ENCODE data around the gene SRPK3. TPM values are rescaled to one million over a fixed set of nuclear protein-coding genes. Genes with fewer than 3 reads are reported as not detected.

Gene SRPK3
- total RNA-seq, 1 experiment from 2014 or later, result 0.14 TPM

DNA sequence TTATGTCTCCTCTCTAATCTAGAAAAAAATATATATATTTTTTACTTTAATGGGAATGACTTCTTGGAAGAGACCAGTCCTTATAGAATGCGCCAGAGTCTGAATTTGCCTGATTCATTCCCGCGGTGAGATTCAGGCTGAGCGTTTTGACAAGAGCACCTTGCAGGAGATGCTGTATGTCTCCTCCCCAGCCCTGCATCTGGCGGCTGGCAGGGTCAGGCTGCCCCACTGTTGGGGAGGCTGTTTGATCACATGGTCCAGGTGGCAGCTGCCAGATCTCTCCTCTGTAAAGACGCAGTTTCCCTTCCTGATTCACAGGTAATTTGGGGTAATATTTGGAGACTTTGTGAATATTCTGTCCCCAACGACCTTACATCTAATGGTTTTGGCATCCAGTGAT lies 39.8 kb downstream of the SRPK3 start:
- H3K9me3 Mint-ChIP-seq (ENCODE audit: low read depth, unreplicated experiment), result no peaks in the 10 kb centered on the region
- peaks cover 3% of the 10 kb centered on the region for H3K36me3 Mint-ChIP-seq (ENCODE audit: insufficient read depth, unreplicated experiment)
- H3K27me3 Mint-ChIP-seq (ENCODE audit: unreplicated experiment), result peaks cover 71% of the 10 kb centered on the region
- no peak for TF ChIP-seq CTCF (IDR thresholded peaks at IDR 0.05; ENCODE audit: unreplicated experiment)
- no peak for DNase-seq
- H3K4me3 Mint-ChIP-seq (ENCODE audit: low read depth, unreplicated experiment), result no peak overlapping the region
- CTCF ChIA-PET, result no interaction called here
- intact Hi-C loops (cut with micrococcal nuclease; ENCODE audit: unreplicated experiment), result no loop called here
- no peak overlapping the region for H3K27ac Mint-ChIP-seq (ENCODE audit: unreplicated experiment)
- no peaks in the 10 kb centered on the region for H3K4me1 Mint-ChIP-seq (ENCODE audit: low read depth, unreplicated experiment)
- BruUV-seq (replicated peaks), result no TSS peak

DNA sequence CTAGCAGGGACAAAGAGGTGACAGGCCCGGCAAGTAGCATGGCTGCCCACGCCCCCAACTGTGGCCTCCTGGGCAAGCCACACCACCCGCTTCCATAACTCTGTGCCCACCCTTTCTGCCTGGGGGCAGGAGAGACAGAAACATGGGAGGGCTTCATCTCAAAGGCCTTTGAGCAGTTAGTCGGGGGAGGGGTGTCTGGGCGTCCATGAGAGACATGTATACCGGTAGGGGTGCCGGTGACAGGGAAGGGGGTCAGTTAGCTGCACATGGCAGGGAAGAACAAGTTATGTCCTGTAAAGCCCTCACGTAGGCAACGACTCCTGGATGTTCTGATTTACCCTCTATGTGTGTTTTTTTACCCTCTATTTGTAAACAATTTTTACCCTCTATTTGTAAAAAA lies 40.2 kb downstream of the SRPK3 start:
- Mint-ChIP-seq H3K27me3 (ENCODE audit: unreplicated experiment) (peaks cover 76% of the 10 kb centered on the region), H3K36me3 (ENCODE audit: insufficient read depth, unreplicated experiment) (peaks cover 3% of the 10 kb centered on the region), H3K27ac (ENCODE audit: unreplicated experiment) (no peak overlapping the region), H3K9me3 (ENCODE audit: low read depth, unreplicated experiment) (no peaks in the 10 kb centered on the region), H3K4me1 (ENCODE audit: low read depth, unreplicated experiment) (no peaks in the 10 kb centered on the region), H3K4me3 (ENCODE audit: low read depth, unreplicated experiment) (no peak overlapping the region)
- CTCF ChIA-PET, result no interaction called here
- no peak for DNase-seq
- no TSS peak for BruUV-seq (replicated peaks)
- intact Hi-C loops (cut with micrococcal nuclease; ENCODE audit: unreplicated experiment), result no loop called here
- no peak for TF ChIP-seq CTCF (IDR thresholded peaks at IDR 0.05; ENCODE audit: unreplicated experiment)

DNA sequence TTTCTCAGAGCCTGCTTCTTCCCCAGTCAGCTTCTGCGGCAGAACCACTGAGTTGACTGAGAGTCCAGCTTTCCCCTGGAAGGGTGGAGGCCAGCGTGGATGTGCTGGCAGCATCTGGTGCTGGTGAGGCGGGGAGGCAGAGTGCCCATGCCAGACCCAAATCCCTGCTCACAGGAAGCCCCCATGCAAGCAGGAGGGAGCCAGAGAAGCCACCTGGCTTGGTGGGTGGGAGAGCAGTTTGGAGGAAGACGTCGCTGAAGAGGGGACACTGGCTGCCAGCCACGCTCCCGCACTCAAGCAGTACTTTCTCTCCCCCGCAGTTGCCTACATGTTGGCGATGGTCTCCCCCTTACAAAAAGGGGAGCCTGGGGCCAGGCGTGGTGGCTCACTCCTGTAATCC lies 43.5 kb downstream of the SRPK3 start:
- Mint-ChIP-seq H3K9me3 (ENCODE audit: low read depth, unreplicated experiment) (no peaks in the 10 kb centered on the region), H3K27ac (ENCODE audit: unreplicated experiment) (no peak overlapping the region), H3K4me1 (ENCODE audit: low read depth, unreplicated experiment) (no peaks in the 10 kb centered on the region), H3K36me3 (ENCODE audit: insufficient read depth, unreplicated experiment) (no peaks in the 10 kb centered on the region), H3K27me3 (ENCODE audit: unreplicated experiment) (peaks cover 72% of the 10 kb centered on the region), H3K4me3 (ENCODE audit: low read depth, unreplicated experiment) (no peak overlapping the region)
- no peak for DNase-seq
- intact Hi-C loops (cut with micrococcal nuclease; ENCODE audit: unreplicated experiment), result no loop called here
- CTCF ChIA-PET, result no interaction called here
- TF ChIP-seq CTCF (IDR thresholded peaks at IDR 0.05; ENCODE audit: unreplicated experiment), result no peak
- BruUV-seq (replicated peaks), result no TSS peak

DNA sequence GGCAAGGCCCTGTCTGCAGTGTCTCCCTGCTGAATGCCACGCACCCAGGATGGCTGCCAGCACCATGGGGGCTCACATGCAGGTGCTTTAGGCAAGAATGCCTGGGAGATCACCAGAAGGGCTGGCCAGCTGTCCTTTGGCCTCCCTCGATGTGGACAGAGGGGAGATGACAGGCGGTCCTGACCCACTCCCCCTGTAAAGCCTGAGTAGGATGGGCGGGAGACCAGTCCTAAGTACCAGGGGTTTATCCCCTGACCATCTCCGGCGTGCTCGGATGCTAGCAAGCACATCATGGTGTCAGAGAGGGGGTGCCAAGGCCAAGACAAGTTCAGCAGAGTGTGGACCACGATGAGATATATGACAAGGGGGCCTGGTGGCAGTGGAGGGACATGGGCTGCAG lies 44.2 kb downstream of the SRPK3 start:
- BruUV-seq (replicated peaks), result no TSS peak

More for the DNA sequence above, 44.2 kb downstream of the SRPK3 start:
- no peaks in the 10 kb centered on the region for H3K36me3 Mint-ChIP-seq (ENCODE audit: insufficient read depth, unreplicated experiment)
- H3K27me3 Mint-ChIP-seq (ENCODE audit: unreplicated experiment), result peaks cover 70% of the 10 kb centered on the region
- no peak overlapping the region for H3K4me3 Mint-ChIP-seq (ENCODE audit: low read depth, unreplicated experiment)
- TF ChIP-seq CTCF (IDR thresholded peaks at IDR 0.05; ENCODE audit: unreplicated experiment), result no peak
- no peaks in the 10 kb centered on the region for H3K4me1 Mint-ChIP-seq (ENCODE audit: low read depth, unreplicated experiment)
- DNase-seq, result no peak
- CTCF ChIA-PET, result no interaction called here
- H3K27ac Mint-ChIP-seq (ENCODE audit: unreplicated experiment), result no peak overlapping the region
- intact Hi-C loops (cut with micrococcal nuclease; ENCODE audit: unreplicated experiment), result no loop called here
- H3K9me3 Mint-ChIP-seq (ENCODE audit: low read depth, unreplicated experiment), result no peaks in the 10 kb centered on the region
